MM.1S (cell line): ENCODE results near the gene LDHAL6B.

Experiments used
- DNase-seq: peaks from one replicate; pipeline ENCODE4 v3.0.0-alpha.2; 2015
- H2AFZ ChIP-seq: fragments of 300-600 bp; sonication (generic); 2 replicates; pipeline ENCODE4 v1.6.0; 2016; ENCODE audit warnings: antibody characterized with exemption, low read length
- H3F3A ChIP-seq: fragments of 300-600 bp; sonication (generic); 2 replicates; pipeline ENCODE4 v1.6.1; 2016; ENCODE audit warnings: mild to moderate bottlenecking, antibody characterized with exemption, low read length, moderate library complexity, mixed read lengths; ENCODE audit not compliant: insufficient read depth
- H3K27ac ChIP-seq: fragments of 300-600 bp; sonication (generic); 2 replicates; pipeline ENCODE4 v1.5.1; 2016; ENCODE audit warnings: mild to moderate bottlenecking, low read length
- H3K27me3 ChIP-seq: fragments of 300-600 bp; sonication (generic); replicated peaks from 2 replicates; pipeline ENCODE4 v1.6.0; 2016; ENCODE audit warnings: low read length; ENCODE audit not compliant: insufficient read depth
- H3K36me3 ChIP-seq: fragments of 300-600 bp; sonication (generic); replicated peaks from 2 replicates; pipeline ENCODE4 v1.6.1; 2016; ENCODE audit warnings: mild to moderate bottlenecking, low read length, mixed read lengths; ENCODE audit not compliant: insufficient read depth
- H3K4me1 ChIP-seq: fragments of 300-600 bp; sonication (generic); 2 replicates; pipeline ENCODE4 v1.6.1; 2016; ENCODE audit warnings: low read length, mixed read lengths
- H3K4me2 ChIP-seq: fragments of 300-600 bp; sonication (generic); 2 replicates; pipeline ENCODE4 v1.6.0; 2016; ENCODE audit warnings: low read depth, low read length
- H3K4me3 ChIP-seq: fragments of 300-600 bp; sonication (generic); 2 replicates; pipeline ENCODE4 v1.5.1; 2016; ENCODE audit warnings: low read length, mixed read lengths
- H3K79me2 ChIP-seq: fragments of 300-600 bp; sonication (generic); 2 replicates; pipeline ENCODE4 v1.6.1; 2016; ENCODE audit warnings: mixed run types, low read length, mixed read lengths
- H3K9ac ChIP-seq: fragments of 300-600 bp; sonication (generic); 2 replicates; pipeline ENCODE4 v1.6.1; 2016; ENCODE audit warnings: low read length, mixed read lengths
- H3K9me2 ChIP-seq: fragments of 300-600 bp; sonication (generic); replicated peaks from 2 replicates; pipeline ENCODE4 v1.6.1; 2016; ENCODE audit warnings: mild to moderate bottlenecking, low read length, mixed read lengths; ENCODE audit not compliant: insufficient read depth
- H3K9me3 ChIP-seq: fragments of 300-600 bp; sonication (generic); replicated peaks from 2 replicates; pipeline ENCODE4 v1.6.1; 2016; ENCODE audit warnings: mild to moderate bottlenecking, low read length, mixed read lengths; ENCODE audit not compliant: insufficient read depth
- H4K20me1 ChIP-seq: fragments of 300-600 bp; sonication (generic); 2 replicates; pipeline ENCODE4 v1.6.1; 2016; ENCODE audit warnings: mild to moderate bottlenecking, low read length, moderate library complexity, mixed read lengths; ENCODE audit not compliant: insufficient read depth
- CTCF ChIP-seq: fragments of 300-600 bp; sonication (generic); IDR thresholded peaks from 2 replicates; pipeline ENCODE4 v1.5.1; 2016; ENCODE audit warnings: antibody characterized with exemption, low read length, mixed read lengths
- EZH2 ChIP-seq: fragments of 300-600 bp; sonication (generic); optimal IDR thresholded peaks from 2 replicates; pipeline ENCODE3; 2017; ENCODE audit warnings: low read depth, mild to moderate bottlenecking, antibody characterized with exemption, low read length, mixed read lengths
- EZH2phosphoT487 ChIP-seq: fragments of 300-600 bp; sonication (generic); IDR thresholded peaks from 2 replicates; pipeline ENCODE4 v1.6.1; 2018; ENCODE audit warnings: antibody characterized with exemption, low read length

LDHAL6B gene

DNA sequence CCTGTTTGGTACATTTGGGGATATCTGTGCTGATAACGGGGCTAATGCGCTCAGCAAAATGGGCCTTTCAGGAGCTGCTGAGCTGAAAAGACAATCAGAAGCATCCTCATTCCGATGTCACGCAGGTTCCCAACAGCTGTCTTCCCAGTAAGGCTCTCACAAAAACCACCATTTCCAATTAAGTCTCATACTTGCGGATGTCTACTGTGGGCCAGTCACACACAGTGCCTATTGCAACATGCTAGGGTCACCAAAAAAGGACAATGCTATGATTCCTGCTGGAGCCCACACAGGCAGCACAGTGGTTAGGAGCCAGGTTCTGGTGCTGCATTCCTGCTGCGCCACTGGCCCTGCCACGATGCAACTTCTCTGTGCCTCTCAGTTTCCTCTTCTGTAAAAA is 16.4 kb upstream of the LDHAL6B start:
- H3K27ac ChIP-seq = no peak overlapping the region
- H3K36me3 ChIP-seq = no peaks in the 10 kb centered on the region

DNA sequence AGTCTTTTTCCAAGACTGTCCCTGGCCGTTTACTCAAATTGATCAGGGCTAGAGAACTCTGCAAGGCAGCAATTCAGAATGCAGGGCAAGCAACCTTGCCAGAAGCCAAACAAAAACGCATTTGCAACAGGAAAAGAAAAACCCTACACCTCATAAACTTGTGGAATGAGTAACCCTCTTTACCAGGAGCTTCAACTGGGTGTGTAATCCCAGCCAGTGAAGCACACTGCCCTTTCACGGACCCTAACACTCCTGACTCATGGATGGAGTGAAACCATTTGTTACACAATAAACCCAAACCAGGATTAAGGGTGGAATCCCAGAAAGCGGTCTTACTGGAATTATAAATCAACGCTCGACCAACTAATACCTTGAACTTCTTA is 14.8 kb upstream of the LDHAL6B start:
- no peaks in the 10 kb centered on the region for H3K9me2 ChIP-seq
- H3K27me3 ChIP-seq = no peaks in the 10 kb centered on the region
- no peaks in the 10 kb centered on the region for H3K79me2 ChIP-seq
- H3K36me3 ChIP-seq = no peaks in the 10 kb centered on the region
- H3K27ac ChIP-seq = no peak overlapping the region
- DNase-seq = no peak
- no peaks in the 10 kb centered on the region for H4K20me1 ChIP-seq
- H2AFZ ChIP-seq = no peak overlapping the region
- no peak overlapping the region for H3K9ac ChIP-seq
- H3F3A ChIP-seq = no peaks in the 10 kb centered on the region
- H3K9me3 ChIP-seq = no peaks in the 10 kb centered on the region
- no peak for TF ChIP-seq CTCF
- TF ChIP-seq EZH2 = no peak
- TF ChIP-seq EZH2phosphoT487 = no peak
- H3K4me2 ChIP-seq = no peak overlapping the region
- no peak overlapping the region for H3K4me3 ChIP-seq
- no peaks in the 10 kb centered on the region for H3K4me1 ChIP-seq

More for the DNA sequence above, 16.4 kb upstream of the LDHAL6B start:
- Histone ChIP-seq H3K4me2 (no peak overlapping the region), H3K9me2 (no peaks in the 10 kb centered on the region), H3F3A (no peaks in the 10 kb centered on the region), H3K4me3 (no peak overlapping the region), H2AFZ (no peak overlapping the region), H3K9ac (no peak overlapping the region), H3K27me3 (no peaks in the 10 kb centered on the region), H3K79me2 (no peaks in the 10 kb centered on the region), H3K4me1 (no peaks in the 10 kb centered on the region), H4K20me1 (no peaks in the 10 kb centered on the region), H3K9me3 (no peaks in the 10 kb centered on the region)
- no peak for DNase-seq
- TF ChIP-seq CTCF (no peak), EZH2 (no peak), EZH2phosphoT487 (no peak)

- no peak for TF ChIP-seq EZH2phosphoT487
- no peak for TF ChIP-seq EZH2
- TF ChIP-seq CTCF = no peak
- H3K4me3 ChIP-seq = no peak overlapping the region
- no peaks in the 10 kb centered on the region for H3K9me2 ChIP-seq
- no peaks in the 10 kb centered on the region for H3K9me3 ChIP-seq
- H3K36me3 ChIP-seq = no peaks in the 10 kb centered on the region
- no peak overlapping the region for H3K9ac ChIP-seq
- no peak overlapping the region for H3K4me2 ChIP-seq
- no peak for DNase-seq
- H3F3A ChIP-seq = no peaks in the 10 kb centered on the region
- no peak overlapping the region for H2AFZ ChIP-seq
- H3K27me3 ChIP-seq = no peaks in the 10 kb centered on the region
- no peaks in the 10 kb centered on the region for H3K4me1 ChIP-seq
- no peaks in the 10 kb centered on the region for H3K79me2 ChIP-seq
- H3K27ac ChIP-seq = no peak overlapping the region
- H4K20me1 ChIP-seq = no peaks in the 10 kb centered on the region
These were observed 11.9 kb upstream of the LDHAL6B start for GRCh38 chr15:59194639-59195325.
